HEK293 (cell line): Measurements from ENCODE around the gene COP1.

ENCODE experiments used
- CTCF ChIA-PET: fragments of 350-600 bp; formaldehyde crosslinking; extraction: SDS; loops from one replicate; lab custom pipeline; 2021; ENCODE audit warnings: antibody characterized with exemption; lab: Yijun Ruan, JAX
- POLR2A ChIA-PET: fragments of 300-600 bp; formaldehyde crosslinking; extraction: SDS; loops from one replicate; lab custom pipeline; 2020; ENCODE audit warnings: antibody characterized with exemption, inconsistent platforms; lab: Yijun Ruan, JAX
- H3K27ac ChIP-seq: fragments of 200-500 bp; sonication (Bioruptor generic); 2 replicates; pipeline ENCODE4 v1.5.1; 2014; ENCODE audit warnings: low read depth, low read length, control low read depth, inconsistent platforms; ENCODE audit errors: extremely low read depth
- H3K36me3 ChIP-seq, 2 experiments: fragments of 200-500 bp in 1 of 2; sonication (Bioruptor generic) in 1 of 2; 1 replicate in 1 of 2; 2 replicates in 1 of 2; pipeline ENCODE4 v1.5.1; 2014 to 2017; ENCODE audit warnings: inconsistent platforms in 2 of 2, low read length in 2 of 2; ENCODE audit not compliant: control insufficient read depth in 2 of 2, insufficient read depth in 1 of 2
- H3K4me1 ChIP-seq: fragments of 200-500 bp; sonication (Bioruptor generic); 2 replicates; pipeline ENCODE4 v1.5.1; 2014; ENCODE audit warnings: mild to moderate bottlenecking, low read length, inconsistent platforms; ENCODE audit not compliant: control insufficient read depth, insufficient read depth
- H3K4me3 ChIP-seq: 2 replicates; pipeline ENCODE4 v1.5.1; 2011; ENCODE audit warnings: low read depth, mild to moderate bottlenecking, control low read depth, low read length, moderate library complexity
- H3K9me3 ChIP-seq: fragments of 200-500 bp; sonication (Bioruptor generic); 2 replicates; pipeline ENCODE4 v1.5.1; 2014; ENCODE audit warnings: low read depth, low read length, inconsistent platforms; ENCODE audit not compliant: control insufficient read depth, insufficient read depth
- FEZF1 ChIP-seq: fragments of 450-650 bp; formaldehyde crosslinking; IDR thresholded peaks from 2 replicates; pipeline ENCODE4 v1.5.1; 2016; ENCODE audit warnings: missing biosample characterization, missing genetic modification characterization
- GLI4 ChIP-seq: fragments of 450-650 bp; formaldehyde crosslinking; IDR thresholded peaks from 2 replicates; pipeline ENCODE4 v1.5.1; 2016; ENCODE audit warnings: missing biosample characterization, missing genetic modification characterization
- ZNF121 ChIP-seq: fragments of 450-650 bp; formaldehyde crosslinking; IDR thresholded peaks from 2 replicates; pipeline ENCODE4 v1.5.1; 2016; ENCODE audit warnings: missing biosample characterization, missing genetic modification characterization
- ZNF239 ChIP-seq: fragments of 450-650 bp; formaldehyde crosslinking; IDR thresholded peaks from 2 replicates; pipeline ENCODE4 v1.5.1; 2016; ENCODE audit warnings: missing biosample characterization, missing genetic modification characterization
- ZNF302 ChIP-seq: fragments of 450-650 bp; formaldehyde crosslinking; IDR thresholded peaks from 2 replicates; pipeline ENCODE4 v1.5.1; 2016; ENCODE audit warnings: missing biosample characterization, missing genetic modification characterization, low read depth
- ZNF350 ChIP-seq: fragments of 450-650 bp; formaldehyde crosslinking; IDR thresholded peaks from 2 replicates; pipeline ENCODE4 v1.5.0; 2017; ENCODE audit warnings: missing biosample characterization, mild to moderate bottlenecking, missing genetic modification characterization
- ZNF473 ChIP-seq: fragments of 450-650 bp; formaldehyde crosslinking; IDR thresholded peaks from 2 replicates; pipeline ENCODE4 v1.5.1; 2017; ENCODE audit warnings: missing biosample characterization, missing genetic modification characterization
- ZNF677 ChIP-seq: fragments of 450-650 bp; IDR thresholded peaks from 2 replicates; pipeline ENCODE4 v1.5.0; 2018; ENCODE audit warnings: missing biosample characterization, mild to moderate bottlenecking, missing genetic modification characterization, moderate library complexity
- ZNF76 ChIP-seq: fragments of 450-650 bp; formaldehyde crosslinking; IDR thresholded peaks from 2 replicates; pipeline ENCODE4; 2016; ENCODE audit warnings: low read depth, missing biosample characterization, missing genetic modification characterization, borderline replicate concordance
- ZNF791 ChIP-seq: fragments of 450-650 bp; formaldehyde crosslinking; IDR thresholded peaks from 2 replicates; pipeline ENCODE4 v1.5.1; 2016; ENCODE audit warnings: missing biosample characterization, missing genetic modification characterization
- TF ChIP-seq, protein P1 (sequence below): fragments of 450-650 bp; formaldehyde crosslinking; IDR thresholded peaks from 2 replicates; pipeline ENCODE4 v1.5.1; 2016; ENCODE audit warnings: missing biosample characterization, missing genetic modification characterization, borderline replicate concordance
- TF ChIP-seq, protein P2 (sequence below): fragments of 450-650 bp; IDR thresholded peaks from 2 replicates; pipeline ENCODE4 v1.5.1; 2018; ENCODE audit warnings: missing biosample characterization, mild to moderate bottlenecking, missing genetic modification characterization
- TF ChIP-seq, protein P3 (sequence below): fragments of 450-650 bp; formaldehyde crosslinking; IDR thresholded peaks from 2 replicates; pipeline ENCODE4 v1.5.1; 2016; ENCODE audit warnings: missing biosample characterization, missing genetic modification characterization
- TF ChIP-seq, protein P4 (sequence below): fragments of 450-650 bp; IDR thresholded peaks from 2 replicates; pipeline ENCODE4 v1.5.1; 2018; ENCODE audit warnings: missing biosample characterization, missing genetic modification characterization

The COP1 gene

DNA sequence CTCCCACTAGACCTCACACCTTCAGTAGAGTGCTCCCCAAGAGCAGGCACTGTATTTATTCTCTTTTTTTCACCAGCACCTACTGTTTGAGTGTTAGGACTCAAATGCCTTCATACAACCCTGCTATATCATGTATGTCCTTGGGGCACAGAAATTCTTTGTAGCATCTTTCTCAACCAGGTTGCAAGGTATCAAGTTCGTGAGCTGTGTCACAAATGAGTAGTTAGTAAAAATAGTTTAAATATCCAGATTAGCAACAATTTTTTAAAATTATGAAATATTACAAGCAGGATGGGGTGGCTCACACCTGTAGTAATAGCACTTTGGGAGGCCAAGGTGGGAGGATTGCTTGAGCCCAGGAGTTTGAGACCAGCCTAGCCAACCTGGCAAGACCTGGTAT is 311.1 kb downstream of the COP1 start:
- TF ChIP-seq, protein P1, sequence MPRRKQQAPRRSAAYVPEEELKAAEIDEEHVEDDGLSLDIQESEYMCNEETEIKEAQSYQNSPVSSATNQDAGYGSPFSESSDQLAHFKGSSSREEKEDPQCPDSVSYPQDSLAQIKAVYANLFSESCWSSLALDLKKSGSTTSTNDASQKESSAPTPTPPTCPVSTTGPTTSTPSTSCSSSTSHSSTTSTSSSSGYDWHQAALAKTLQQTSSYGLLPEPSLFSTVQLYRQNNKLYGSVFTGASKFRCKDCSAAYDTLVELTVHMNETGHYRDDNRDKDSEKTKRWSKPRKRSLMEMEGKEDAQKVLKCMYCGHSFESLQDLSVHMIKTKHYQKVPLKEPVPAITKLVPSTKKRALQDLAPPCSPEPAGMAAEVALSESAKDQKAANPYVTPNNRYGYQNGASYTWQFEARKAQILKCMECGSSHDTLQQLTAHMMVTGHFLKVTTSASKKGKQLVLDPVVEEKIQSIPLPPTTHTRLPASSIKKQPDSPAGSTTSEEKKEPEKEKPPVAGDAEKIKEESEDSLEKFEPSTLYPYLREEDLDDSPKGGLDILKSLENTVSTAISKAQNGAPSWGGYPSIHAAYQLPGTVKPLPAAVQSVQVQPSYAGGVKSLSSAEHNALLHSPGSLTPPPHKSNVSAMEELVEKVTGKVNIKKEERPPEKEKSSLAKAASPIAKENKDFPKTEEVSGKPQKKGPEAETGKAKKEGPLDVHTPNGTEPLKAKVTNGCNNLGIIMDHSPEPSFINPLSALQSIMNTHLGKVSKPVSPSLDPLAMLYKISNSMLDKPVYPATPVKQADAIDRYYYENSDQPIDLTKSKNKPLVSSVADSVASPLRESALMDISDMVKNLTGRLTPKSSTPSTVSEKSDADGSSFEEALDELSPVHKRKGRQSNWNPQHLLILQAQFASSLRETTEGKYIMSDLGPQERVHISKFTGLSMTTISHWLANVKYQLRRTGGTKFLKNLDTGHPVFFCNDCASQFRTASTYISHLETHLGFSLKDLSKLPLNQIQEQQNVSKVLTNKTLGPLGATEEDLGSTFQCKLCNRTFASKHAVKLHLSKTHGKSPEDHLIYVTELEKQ (tag by site-specific recombination) = no peak
- TF ChIP-seq ZNF121 (no peak), ZNF76 (tag by site-specific recombination) (no peak), ZNF350 (tag by site-specific recombination) (no peak), FEZF1 (tag by site-specific recombination) (no peak), ZNF791 (tag by site-specific recombination) (no peak), GLI4 (tag by site-specific recombination) (no peak), ZNF239 (tag by site-specific recombination) (no peak), ZNF677 (tag by site-specific recombination) (no peak), ZNF302 (tag by site-specific recombination) (no peak), ZNF473 (tag by site-specific recombination) (no peak)
- TF ChIP-seq, protein P2, sequence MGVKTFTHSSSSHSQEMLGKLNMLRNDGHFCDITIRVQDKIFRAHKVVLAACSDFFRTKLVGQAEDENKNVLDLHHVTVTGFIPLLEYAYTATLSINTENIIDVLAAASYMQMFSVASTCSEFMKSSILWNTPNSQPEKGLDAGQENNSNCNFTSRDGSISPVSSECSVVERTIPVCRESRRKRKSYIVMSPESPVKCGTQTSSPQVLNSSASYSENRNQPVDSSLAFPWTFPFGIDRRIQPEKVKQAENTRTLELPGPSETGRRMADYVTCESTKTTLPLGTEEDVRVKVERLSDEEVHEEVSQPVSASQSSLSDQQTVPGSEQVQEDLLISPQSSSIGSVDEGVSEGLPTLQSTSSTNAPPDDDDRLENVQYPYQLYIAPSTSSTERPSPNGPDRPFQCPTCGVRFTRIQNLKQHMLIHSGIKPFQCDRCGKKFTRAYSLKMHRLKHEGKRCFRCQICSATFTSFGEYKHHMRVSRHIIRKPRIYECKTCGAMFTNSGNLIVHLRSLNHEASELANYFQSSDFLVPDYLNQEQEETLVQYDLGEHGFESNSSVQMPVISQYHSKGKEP (tag by site-specific recombination) = no peak
- TF ChIP-seq, protein P3, sequence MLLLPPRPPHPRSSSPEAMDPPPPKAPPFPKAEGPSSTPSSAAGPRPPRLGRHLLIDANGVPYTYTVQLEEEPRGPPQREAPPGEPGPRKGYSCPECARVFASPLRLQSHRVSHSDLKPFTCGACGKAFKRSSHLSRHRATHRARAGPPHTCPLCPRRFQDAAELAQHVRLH (tag by site-specific recombination) = no peak
- TF ChIP-seq, protein P4, sequence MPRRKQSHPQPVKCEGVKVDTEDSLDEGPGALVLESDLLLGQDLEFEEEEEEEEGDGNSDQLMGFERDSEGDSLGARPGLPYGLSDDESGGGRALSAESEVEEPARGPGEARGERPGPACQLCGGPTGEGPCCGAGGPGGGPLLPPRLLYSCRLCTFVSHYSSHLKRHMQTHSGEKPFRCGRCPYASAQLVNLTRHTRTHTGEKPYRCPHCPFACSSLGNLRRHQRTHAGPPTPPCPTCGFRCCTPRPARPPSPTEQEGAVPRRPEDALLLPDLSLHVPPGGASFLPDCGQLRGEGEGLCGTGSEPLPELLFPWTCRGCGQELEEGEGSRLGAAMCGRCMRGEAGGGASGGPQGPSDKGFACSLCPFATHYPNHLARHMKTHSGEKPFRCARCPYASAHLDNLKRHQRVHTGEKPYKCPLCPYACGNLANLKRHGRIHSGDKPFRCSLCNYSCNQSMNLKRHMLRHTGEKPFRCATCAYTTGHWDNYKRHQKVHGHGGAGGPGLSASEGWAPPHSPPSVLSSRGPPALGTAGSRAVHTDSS (tag by site-specific recombination) = no peak
- POLR2A ChIA-PET = no interaction called here
- no peak overlapping the region for H3K4me3 ChIP-seq
- H3K4me1 ChIP-seq = no peaks in the 10 kb centered on the region
- H3K9me3 ChIP-seq = no peaks in the 10 kb centered on the region
- no peak overlapping the region for H3K27ac ChIP-seq
- CTCF ChIA-PET = interaction anchor here (0.8 kb wide), 1 partner anchor 519 kb away, joined by 3 read pairs; no protein-coding TSS in a partner anchor
- no peaks in the 10 kb centered on the region for H3K36me3 ChIP-seq
